GOT3 (cell line): ENCODE data around the gene CNKSR2.

Experiments
- DNase-seq: peaks from one replicate; lab custom pipeline; 2025; ENCODE audit warnings: mixed read lengths; lab: John Stamatoyannopoulos, UW

CNKSR2 gene

GRCh38 chrX:21674430-21675186 is 300.4 kb downstream of the CNKSR2 start:
- no peak for DNase-seq

- DNase-seq = no peak
Observed at GRCh38 chrX:21675931-21676330, 301.7 kb downstream of the CNKSR2 start.

- DNase-seq = no peak
Observed at GRCh38 chrX:21678048-21678612, 303.9 kb downstream of the CNKSR2 start.

- no peak for DNase-seq
Observed at GRCh38 chrX:21683941-21684340, 309.7 kb downstream of the CNKSR2 start.

- DNase-seq = no peak
Observed at GRCh38 chrX:21691512-21692018, 317.3 kb downstream of the CNKSR2 start.

- DNase-seq = no peak
Observed at GRCh38 chrX:21698272-21698671, 324.1 kb downstream of the CNKSR2 start.

GRCh38 chrX:21699136-21699535 is 324.9 kb downstream of the CNKSR2 start:
- DNase-seq = no peak

- no peak for DNase-seq
Observed at GRCh38 chrX:21700275-21700674, 326.1 kb downstream of the CNKSR2 start.

- DNase-seq = no peak
Observed at GRCh38 chrX:21700967-21701366, 326.7 kb downstream of the CNKSR2 start.

- DNase-seq = no peak
Observed at GRCh38 chrX:21702725-21703124, 328.5 kb downstream of the CNKSR2 start.
